ENCODE results near the gene BAIAP3. TPM values are rescaled to one million over a fixed set of nuclear protein-coding genes. Genes with fewer than 3 reads are reported as not detected.

The BAIAP3 gene
- total RNA-seq, 1 experiment from 2014 or later: 6.8 TPM

- Mint-ChIP-seq H3K36me3 (ENCODE audit: insufficient read depth in 1 of 3, low read depth in 3 of 3) (peaks cover 2 to 19% (median 19%) of the 10 kb centered on the region in 3 experiments; a peak in 4 of 7 replicates), H3K27me3 (ENCODE audit: low read depth) (no peaks in the 10 kb centered on the region), H3K4me1 (no peaks in the 10 kb centered on the region), H3K9me3 (no peaks in the 10 kb centered on the region), H3K27ac (peak overlapping the region in 1 of 3 experiments; percentile 44; a peak in 1 of 7 replicates), H3K4me3 (no peak overlapping the region)
- Histone ChIP-seq H3K79me2 (ENCODE audit: insufficient read depth, low read length) (no peaks in the 10 kb centered on the region), H3T11ph (ENCODE audit: low read length) (no peak overlapping the region), H4K5ac (ENCODE audit: insufficient read length, low read depth, low read length) (no peak overlapping the region), H4K20me1 (ENCODE audit: control insufficient read depth, insufficient read depth, insufficient read length) (no peaks in the 10 kb centered on the region), H3K9me3 (ENCODE audit: control insufficient read depth, low read depth, low read length) (no peaks in the 10 kb centered on the region), H3K23me2 (ENCODE audit: insufficient read length, low read depth, low read length, poor library complexity, severe bottlenecking) (no peaks in the 10 kb centered on the region), H3K14ac (ENCODE audit: insufficient read depth, low read length) (no peak overlapping the region), H3K4ac (ENCODE audit: low read depth, low read length) (no peak overlapping the region), H2BK5ac (ENCODE audit: insufficient read length, low read length) (no peak overlapping the region), H3K4me2 (ENCODE audit: insufficient read depth, insufficient read length, low read length) (no peak overlapping the region), H2AK5ac (ENCODE audit: insufficient read length, low read length) (no peak overlapping the region), H2BK20ac (ENCODE audit: low read depth, low read length, poor library complexity, severe bottlenecking) (no peak overlapping the region), H2BK120ac (ENCODE audit: low read depth, low read length, poor library complexity, severe bottlenecking) (no peak overlapping the region), H3K18ac (ENCODE audit: insufficient read length, low read depth, low read length) (no peak overlapping the region), H3K56ac (ENCODE audit: insufficient read length, low read depth, low read length) (no peak overlapping the region), H4K91ac (ENCODE audit: insufficient read length, low read depth, low read length) (no peak overlapping the region), H2BK12ac (ENCODE audit: insufficient read length, low read depth, low read length) (no peak overlapping the region), H3K27me3 (ENCODE audit: insufficient read depth, low read length) (no peaks in the 10 kb centered on the region), H3K27ac (ENCODE audit: insufficient read length, low read depth, low read length) (no peak overlapping the region), H3K9ac (ENCODE audit: extremely low read depth, insufficient read length, low read length) (no peak overlapping the region), H2AFZ (ENCODE audit: low read length) (no peak overlapping the region), H4K8ac (replicated peaks; ENCODE audit: insufficient read length, low read depth, low read length) (no peak overlapping the region), H3K4me1 (ENCODE audit: insufficient read depth, low read length) (no peaks in the 10 kb centered on the region), H3K79me1 (ENCODE audit: insufficient read depth, low read depth, low read length, poor library complexity, severe bottlenecking) (no peaks in the 10 kb centered on the region), H2BK15ac (ENCODE audit: low read depth, low read length) (no peak overlapping the region), H3K23ac (ENCODE audit: insufficient read length, low read depth, low read length) (no peak overlapping the region)
- DNase-seq: no peak
- no peak for TF ChIP-seq CTCF (conservative IDR thresholded peaks at IDR 0.05)
- WGBS (ENCODE audit: extremely low coverage, insufficient read length, low lambda C conversion rate): no CpG with 5 or more reads among the region's 28 CpGs
Measured at GRCh38 chr16:1390239-1390779, 56.9 kb downstream of the BAIAP3 start.

Measured in H9 (cell line).